Activated T-cell treated with anti-CD3 and anti-CD28 coated beads, Interleukin-2, amount 50 U/mL, for 72 hours (primary cell): ENCODE results near the gene AP2A1. TPM values are rescaled to one million over a fixed set of nuclear protein-coding genes. Genes with fewer than 3 reads are reported as not detected.

ENCODE experiments used
- ATAC-seq, 2 donors: fragments of 150-1000 bp; cut with Tn5 transposase; replicated peaks in 1 of 2; 2 replicates each; pipeline ENCODE4 v1.10.0; 2021; ENCODE audit warnings: moderate library complexity in 2 of 2, mild to moderate bottlenecking in 1 of 2
- DNase-seq, 2 donors: peaks; one replicate each; pipeline ENCODE4 v3.0.0; 2021 to 2022; ENCODE audit warnings: mixed read lengths in 1 of 2
- H3K27ac Mint-ChIP-seq: one replicate; pipeline ENCODE4 v1.8.0; 2022; ENCODE audit warnings: mild to moderate bottlenecking, moderate library complexity, mixed read lengths
- H3K27me3 Mint-ChIP-seq: one replicate; pipeline ENCODE4 v1.8.0; 2022; ENCODE audit warnings: low read depth, mixed read lengths
- H3K36me3 Mint-ChIP-seq, 2 donors: one replicate each; pipeline ENCODE4 v1.8.0; 2022; ENCODE audit warnings: mixed read lengths in 2 of 2, mild to moderate bottlenecking in 1 of 2; ENCODE audit not compliant: insufficient read depth in 2 of 2
- H3K4me1 Mint-ChIP-seq: one replicate; pipeline ENCODE4 v1.8.0; 2022; ENCODE audit warnings: low read depth, mixed read lengths
- H3K4me3 Mint-ChIP-seq, 2 donors: one replicate each; pipeline ENCODE4 v1.8.0; 2022; ENCODE audit warnings: mild to moderate bottlenecking in 2 of 2, mixed read lengths in 2 of 2, moderate library complexity in 2 of 2
- H3K9me3 Mint-ChIP-seq, 2 donors: one replicate each; pipeline ENCODE4 v1.8.0; 2022; ENCODE audit warnings: mixed read lengths in 2 of 2
- total RNA-seq, 2 donors: library from RNA; stranded (reverse); gene quantifications; one replicate each; pipeline ENCODE4 v1.2.3, GENCODE V29; 2022

AP2A1 gene
- total RNA-seq, 2 donors from 2014 or later, result 74.5 to 75.8 TPM

GRCh38 chr19:49788857-49789256 lies 22.1 kb downstream of the AP2A1 start:
- Mint-ChIP-seq H3K36me3 (peaks cover 7 to 8% of the 10 kb centered on the region in 2 donors), H3K4me3 (no peak overlapping the region), H3K4me1 (peaks cover 14% of the 10 kb centered on the region), H3K27me3 (no peaks in the 10 kb centered on the region), H3K9me3 (no peaks in the 10 kb centered on the region), H3K27ac (no peak overlapping the region)
- DNase-seq (no peak), ATAC-seq (no peak)

GRCh38 chr19:49790866-49791265 lies 24.1 kb downstream of the AP2A1 start:
- ATAC-seq (no peak), DNase-seq (no peak)
- Mint-ChIP-seq H3K4me3 (no peak overlapping the region), H3K4me1 (peaks cover 14% of the 10 kb centered on the region), H3K36me3 (peaks cover 2 to 3% of the 10 kb centered on the region in 2 donors), H3K9me3 (no peaks in the 10 kb centered on the region), H3K27me3 (no peaks in the 10 kb centered on the region), H3K27ac (no peak overlapping the region)

- ATAC-seq, result no peak
- no peaks in the 10 kb centered on the region for H3K9me3 Mint-ChIP-seq
- H3K36me3 Mint-ChIP-seq, result peaks cover 3 to 5% of the 10 kb centered on the region in 2 donors
- DNase-seq, result no peak
- H3K4me3 Mint-ChIP-seq, result no peak overlapping the region
- H3K4me1 Mint-ChIP-seq, result peaks cover 6% of the 10 kb centered on the region
- no peak overlapping the region for H3K27ac Mint-ChIP-seq
- H3K27me3 Mint-ChIP-seq, result no peaks in the 10 kb centered on the region
These were observed 25.1 kb downstream of the AP2A1 start for GRCh38 chr19:49791776-49792445.

GRCh38 chr19:49792829-49793560 lies 26.2 kb downstream of the AP2A1 start:
- no peaks in the 10 kb centered on the region for H3K27me3 Mint-ChIP-seq
- no peaks in the 10 kb centered on the region for H3K9me3 Mint-ChIP-seq
- peaks cover 3 to 5% of the 10 kb centered on the region in 2 donors for H3K36me3 Mint-ChIP-seq
- no peak for DNase-seq
- no peak overlapping the region for H3K4me3 Mint-ChIP-seq
- no peak overlapping the region for H3K27ac Mint-ChIP-seq
- no peak for ATAC-seq
- peaks cover 6% of the 10 kb centered on the region for H3K4me1 Mint-ChIP-seq

GRCh38 chr19:49793561-49793840 lies 26.7 kb downstream of the AP2A1 start:
- H3K27me3 Mint-ChIP-seq, result no peaks in the 10 kb centered on the region
- DNase-seq, result peak in 1 of 2 donors; percentile 36
- peak; percentile 89 to 94 for ATAC-seq
- H3K27ac Mint-ChIP-seq, result no peak overlapping the region
- peaks cover 0 to 5% of the 10 kb centered on the region in 2 donors for H3K36me3 Mint-ChIP-seq
- no peak overlapping the region for H3K4me3 Mint-ChIP-seq
- no peaks in the 10 kb centered on the region for H3K9me3 Mint-ChIP-seq
- H3K4me1 Mint-ChIP-seq, result peaks cover 6% of the 10 kb centered on the region

- H3K36me3 Mint-ChIP-seq, result peaks cover 3% of the 10 kb centered on the region in 2 donors
- H3K9me3 Mint-ChIP-seq, result no peaks in the 10 kb centered on the region
- no peak overlapping the region for H3K27ac Mint-ChIP-seq
- no peaks in the 10 kb centered on the region for H3K27me3 Mint-ChIP-seq
- DNase-seq (no peak), ATAC-seq (no peak)
- H3K4me3 Mint-ChIP-seq, result no peak overlapping the region
- peaks cover 6% of the 10 kb centered on the region for H3K4me1 Mint-ChIP-seq
These were observed 28.8 kb downstream of the AP2A1 start for GRCh38 chr19:49795615-49796014.

GRCh38 chr19:49798574-49798973 lies 31.8 kb downstream of the AP2A1 start:
- Mint-ChIP-seq H3K27me3 (no peaks in the 10 kb centered on the region), H3K4me3 (no peak overlapping the region), H3K36me3 (peaks cover 3 to 4% of the 10 kb centered on the region in 2 donors), H3K9me3 (no peaks in the 10 kb centered on the region), H3K4me1 (peaks cover under 1% of the 10 kb centered on the region), H3K27ac (no peak overlapping the region)
- ATAC-seq (no peak), DNase-seq (no peak)

- Mint-ChIP-seq H3K9me3 (no peaks in the 10 kb centered on the region), H3K27ac (no peak overlapping the region), H3K27me3 (no peaks in the 10 kb centered on the region), H3K36me3 (peaks cover 3 to 5% of the 10 kb centered on the region in 2 donors), H3K4me3 (no peak overlapping the region), H3K4me1 (no peaks in the 10 kb centered on the region)
- DNase-seq, result no peak
- no peak for ATAC-seq
These were observed 32.5 kb downstream of the AP2A1 start for GRCh38 chr19:49799271-49799797.

GRCh38 chr19:49799798-49800376 lies 33.1 kb downstream of the AP2A1 start:
- Mint-ChIP-seq H3K4me1 (no peaks in the 10 kb centered on the region), H3K4me3 (no peak overlapping the region), H3K27ac (no peak overlapping the region), H3K36me3 (peaks cover 3 to 7% of the 10 kb centered on the region in 2 donors), H3K9me3 (no peaks in the 10 kb centered on the region), H3K27me3 (no peaks in the 10 kb centered on the region)
- DNase-seq (no peak), ATAC-seq (no peak)

- H3K36me3 Mint-ChIP-seq, result peaks cover 3 to 7% of the 10 kb centered on the region in 2 donors
- DNase-seq (no peak), ATAC-seq (no peak)
- no peaks in the 10 kb centered on the region for H3K27me3 Mint-ChIP-seq
- no peaks in the 10 kb centered on the region for H3K9me3 Mint-ChIP-seq
- no peaks in the 10 kb centered on the region for H3K4me1 Mint-ChIP-seq
- no peak overlapping the region for H3K27ac Mint-ChIP-seq
- H3K4me3 Mint-ChIP-seq, result no peak overlapping the region
These were observed 34.0 kb downstream of the AP2A1 start for GRCh38 chr19:49800771-49801170.

- Mint-ChIP-seq H3K9me3 (no peaks in the 10 kb centered on the region), H3K4me1 (peaks cover 4% of the 10 kb centered on the region), H3K27ac (no peak overlapping the region), H3K27me3 (no peaks in the 10 kb centered on the region), H3K4me3 (no peak overlapping the region), H3K36me3 (peaks cover 6 to 9% of the 10 kb centered on the region in 2 donors)
- DNase-seq (no peak), ATAC-seq (no peak)
These were observed 34.6 kb downstream of the AP2A1 start for GRCh38 chr19:49801401-49801888.

- Mint-ChIP-seq H3K4me3 (no peak overlapping the region), H3K27ac (no peak overlapping the region), H3K4me1 (peaks cover 6% of the 10 kb centered on the region), H3K27me3 (no peaks in the 10 kb centered on the region), H3K36me3 (peaks cover 3 to 9% of the 10 kb centered on the region in 2 donors), H3K9me3 (no peaks in the 10 kb centered on the region)
- DNase-seq (no peak), ATAC-seq (no peak)
These were observed 35.3 kb downstream of the AP2A1 start for GRCh38 chr19:49801966-49802661.
